Measurements from ENCODE around the gene PITRM1.

Gene PITRM1

GRCh38 chr10:3125527-3126170 lies 46.9 kb downstream of the PITRM1 start:
- TF ChIP-seq, protein P1, sequence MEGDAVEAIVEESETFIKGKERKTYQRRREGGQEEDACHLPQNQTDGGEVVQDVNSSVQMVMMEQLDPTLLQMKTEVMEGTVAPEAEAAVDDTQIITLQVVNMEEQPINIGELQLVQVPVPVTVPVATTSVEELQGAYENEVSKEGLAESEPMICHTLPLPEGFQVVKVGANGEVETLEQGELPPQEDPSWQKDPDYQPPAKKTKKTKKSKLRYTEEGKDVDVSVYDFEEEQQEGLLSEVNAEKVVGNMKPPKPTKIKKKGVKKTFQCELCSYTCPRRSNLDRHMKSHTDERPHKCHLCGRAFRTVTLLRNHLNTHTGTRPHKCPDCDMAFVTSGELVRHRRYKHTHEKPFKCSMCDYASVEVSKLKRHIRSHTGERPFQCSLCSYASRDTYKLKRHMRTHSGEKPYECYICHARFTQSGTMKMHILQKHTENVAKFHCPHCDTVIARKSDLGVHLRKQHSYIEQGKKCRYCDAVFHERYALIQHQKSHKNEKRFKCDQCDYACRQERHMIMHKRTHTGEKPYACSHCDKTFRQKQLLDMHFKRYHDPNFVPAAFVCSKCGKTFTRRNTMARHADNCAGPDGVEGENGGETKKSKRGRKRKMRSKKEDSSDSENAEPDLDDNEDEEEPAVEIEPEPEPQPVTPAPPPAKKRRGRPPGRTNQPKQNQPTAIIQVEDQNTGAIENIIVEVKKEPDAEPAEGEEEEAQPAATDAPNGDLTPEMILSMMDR (IDR thresholded peaks at IDR 0.05; ENCODE audit: extremely low read depth, insufficient read depth, missing control alignments): no peak
- no peak for DNase-seq (ENCODE audit: low spot score)
- in situ Hi-C loops (cut with MboI; ENCODE audit: low pct_unique_long_range_greater_than_20kb, low sequenced_read_pairs, unreplicated experiment): no loop called here

DNA sequence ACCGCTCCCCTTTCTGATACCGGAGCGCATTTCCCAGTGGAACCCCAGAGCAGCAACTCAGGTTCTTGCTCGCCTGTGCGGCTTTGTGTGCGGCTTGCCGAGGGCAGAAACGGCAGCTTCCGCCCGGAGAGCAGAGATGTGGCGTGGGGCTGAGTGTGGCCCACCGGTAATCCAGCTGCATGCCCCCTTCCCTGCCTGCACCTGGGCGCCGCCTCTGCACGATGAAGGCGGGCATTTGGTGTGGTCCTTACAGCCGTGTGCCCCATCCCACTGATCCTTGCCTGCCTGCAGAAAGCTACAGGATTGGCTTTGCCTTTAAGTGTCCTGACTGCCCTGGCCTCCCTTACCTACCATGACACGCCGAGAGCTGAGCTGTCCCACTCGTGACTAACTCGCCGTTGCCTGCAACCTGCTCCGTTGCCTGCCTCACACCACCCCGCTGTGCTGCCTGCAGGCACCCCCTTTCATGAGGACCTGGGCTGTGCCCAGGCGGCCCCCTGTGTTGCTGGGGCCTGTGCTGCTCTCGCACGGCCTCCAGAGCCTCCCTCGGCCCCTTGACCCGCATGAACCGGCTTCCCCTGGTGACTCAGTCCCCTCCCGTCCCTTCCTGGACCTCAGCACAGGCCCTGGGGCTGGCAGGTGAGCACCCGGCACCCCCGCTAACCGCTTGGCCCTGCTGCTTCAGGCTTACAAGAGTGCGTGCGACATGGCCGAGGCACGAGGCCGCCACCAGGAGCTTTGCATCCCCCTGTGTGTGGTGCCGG lies 48.0 kb downstream of the PITRM1 start:
- in situ Hi-C loops (cut with MboI; ENCODE audit: low pct_unique_long_range_greater_than_20kb, low sequenced_read_pairs, unreplicated experiment): no loop called here
- no peak for DNase-seq (ENCODE audit: low spot score)

DNA sequence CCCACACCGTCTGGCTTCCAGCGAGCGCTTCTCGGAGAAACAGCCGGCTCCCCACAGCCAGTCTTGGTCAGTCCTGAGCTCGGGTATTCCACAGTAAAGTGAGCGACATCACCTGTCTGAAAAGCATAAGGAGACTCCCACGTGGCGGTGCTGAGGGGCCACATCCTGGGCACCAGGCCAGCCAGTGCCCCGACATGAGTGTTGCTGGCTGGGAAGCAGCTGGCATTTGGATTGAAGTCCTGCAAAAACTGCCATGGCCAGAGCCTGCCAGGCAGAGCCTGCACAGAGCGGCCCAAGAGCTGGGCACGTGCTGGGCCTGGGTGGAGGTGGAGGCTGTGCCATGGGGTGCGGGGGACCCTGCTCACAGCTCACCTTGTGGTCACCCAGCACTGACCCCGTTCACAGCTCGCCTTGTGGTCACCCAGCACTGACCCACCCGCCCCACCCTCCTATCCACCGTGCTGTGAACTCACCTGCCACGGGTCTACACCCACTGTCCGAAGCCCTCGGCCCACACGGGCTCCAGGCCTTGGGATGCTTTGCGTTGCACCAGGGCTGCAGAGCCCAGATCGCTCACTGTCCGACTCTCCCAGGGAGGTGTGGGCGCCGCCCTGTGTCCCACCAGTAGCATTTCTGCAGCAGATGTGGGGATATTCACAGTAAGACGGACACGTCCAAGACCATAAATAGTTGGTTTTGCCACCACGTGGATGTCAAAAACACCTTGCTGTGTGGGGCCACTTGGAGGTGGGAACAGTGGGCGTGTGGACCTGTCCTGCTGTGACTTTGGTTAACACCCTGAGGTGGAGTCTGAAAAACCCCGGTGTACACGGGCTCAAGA lies 48.8 kb downstream of the PITRM1 start:
- TF ChIP-seq, protein P1 (IDR thresholded peaks at IDR 0.05; ENCODE audit: extremely low read depth, insufficient read depth, missing control alignments): no peak
- in situ Hi-C loops (cut with MboI; ENCODE audit: low pct_unique_long_range_greater_than_20kb, low sequenced_read_pairs, unreplicated experiment): no loop called here
- no peak for DNase-seq (ENCODE audit: low spot score)

More for the DNA sequence above, 48.0 kb downstream of the PITRM1 start:
- TF ChIP-seq, protein P1 (IDR thresholded peaks at IDR 0.05; ENCODE audit: extremely low read depth, insufficient read depth, missing control alignments): no peak

DNA sequence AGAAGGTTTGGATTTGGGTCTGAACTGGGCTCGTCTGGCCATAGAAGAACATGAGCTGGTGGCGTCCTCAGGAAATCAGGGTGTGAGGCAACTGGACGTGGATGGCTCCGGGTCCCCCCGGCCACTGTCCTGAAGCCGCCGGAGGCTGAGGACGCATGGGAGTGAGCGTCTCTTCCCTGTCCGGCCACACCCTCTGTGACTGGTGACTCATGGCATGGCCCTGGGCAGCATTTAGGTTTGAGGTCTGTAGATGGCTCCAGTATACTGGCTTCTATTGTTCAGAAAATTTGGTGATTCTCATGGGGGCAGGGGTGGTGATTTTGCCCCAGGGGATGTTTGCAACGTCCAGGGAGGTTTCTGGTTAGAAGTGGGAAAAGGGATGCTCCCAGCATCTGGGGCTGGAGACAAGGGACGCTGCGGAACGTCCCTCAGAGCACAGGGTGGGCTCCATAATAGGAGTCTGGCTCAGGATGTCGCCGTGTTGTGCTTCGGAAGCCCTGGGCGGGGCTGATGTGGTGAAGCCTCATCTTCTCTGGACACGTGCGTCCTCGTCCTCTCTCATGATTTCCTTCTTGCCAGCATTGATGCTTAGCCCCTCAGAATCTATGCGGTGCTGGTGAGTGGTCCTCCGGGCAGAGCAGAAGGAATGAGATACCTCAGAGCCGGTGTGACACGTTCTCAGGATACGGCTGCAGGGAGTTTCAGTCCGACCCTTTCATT lies 49.9 kb downstream of the PITRM1 start:
- TF ChIP-seq, protein P1 (IDR thresholded peaks at IDR 0.05; ENCODE audit: extremely low read depth, insufficient read depth, missing control alignments): no peak
- DNase-seq (ENCODE audit: low spot score): no peak
- in situ Hi-C loops (cut with MboI; ENCODE audit: low pct_unique_long_range_greater_than_20kb, low sequenced_read_pairs, unreplicated experiment): no loop called here

DNA sequence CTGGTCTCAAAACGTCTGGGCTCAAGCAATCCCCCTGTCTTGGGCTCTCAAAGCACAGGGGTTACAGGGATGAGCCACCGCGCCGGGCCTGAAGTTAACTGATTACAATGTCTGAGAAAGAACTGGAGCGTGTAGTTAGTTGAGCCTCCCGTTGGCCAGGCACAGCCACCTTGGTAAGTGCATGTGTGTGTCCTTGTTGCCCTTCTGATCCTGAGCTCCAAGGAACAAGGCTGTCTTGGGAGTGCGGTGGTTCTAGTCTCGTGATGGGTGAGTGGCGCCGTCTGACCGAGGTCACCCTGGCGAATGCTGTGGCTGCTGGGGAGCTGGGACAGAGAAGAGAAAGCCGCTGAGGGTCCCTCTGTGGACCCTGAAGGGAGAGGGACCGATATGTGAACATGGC lies 50.5 kb downstream of the PITRM1 start:
- no peak for DNase-seq (ENCODE audit: low spot score)
- TF ChIP-seq, protein P1 (IDR thresholded peaks at IDR 0.05; ENCODE audit: extremely low read depth, insufficient read depth, missing control alignments): no peak
- in situ Hi-C loops (cut with MboI; ENCODE audit: low pct_unique_long_range_greater_than_20kb, low sequenced_read_pairs, unreplicated experiment): no loop called here

Measured in GM13977 (cell line).